Measurements from ENCODE around the gene STX8. TPM values are rescaled to one million over a fixed set of nuclear protein-coding genes. Genes with fewer than 3 reads are reported as not detected.

STX8 gene
- polyA plus RNA-seq, 4 donors, result 60.9 to 75.6 (median 68.2) TPM

DNA sequence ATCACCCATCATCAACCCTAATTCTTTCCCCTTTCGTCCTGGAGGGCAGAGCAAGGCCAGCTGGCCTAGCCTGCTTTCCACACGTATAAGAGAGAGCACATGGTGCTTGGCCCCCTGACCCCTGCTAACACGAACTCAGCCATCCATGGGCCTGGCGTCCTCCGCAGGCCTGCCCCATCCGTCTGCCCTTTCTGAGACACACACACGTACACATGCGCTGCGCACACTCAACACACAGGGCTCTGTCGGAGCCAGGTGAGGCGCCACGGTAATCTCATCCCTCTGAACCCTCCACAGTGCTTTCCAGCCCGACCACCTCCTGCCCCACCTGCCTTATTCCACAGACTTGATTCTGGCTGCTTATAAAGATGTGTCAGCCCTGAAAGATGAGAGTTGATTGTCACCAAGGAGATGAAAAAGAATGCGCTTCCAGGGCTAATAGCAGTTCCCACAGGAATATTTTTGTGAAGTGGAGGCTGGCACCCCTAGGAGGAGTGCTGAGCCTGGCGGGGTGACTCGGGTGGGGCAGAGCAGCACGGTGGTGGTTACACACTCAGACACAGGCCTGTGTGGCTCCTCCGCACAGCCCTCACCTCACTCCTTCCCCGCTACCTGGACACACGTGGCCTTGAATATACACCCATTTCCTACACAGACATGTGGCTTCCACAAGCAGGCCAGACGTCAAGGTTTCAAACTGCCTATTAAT, 326.2 kb downstream of the STX8 start:
- no peak for DNase-seq (ENCODE audit: low read depth in 4 of 4, low spot score in 3 of 4)

DNA sequence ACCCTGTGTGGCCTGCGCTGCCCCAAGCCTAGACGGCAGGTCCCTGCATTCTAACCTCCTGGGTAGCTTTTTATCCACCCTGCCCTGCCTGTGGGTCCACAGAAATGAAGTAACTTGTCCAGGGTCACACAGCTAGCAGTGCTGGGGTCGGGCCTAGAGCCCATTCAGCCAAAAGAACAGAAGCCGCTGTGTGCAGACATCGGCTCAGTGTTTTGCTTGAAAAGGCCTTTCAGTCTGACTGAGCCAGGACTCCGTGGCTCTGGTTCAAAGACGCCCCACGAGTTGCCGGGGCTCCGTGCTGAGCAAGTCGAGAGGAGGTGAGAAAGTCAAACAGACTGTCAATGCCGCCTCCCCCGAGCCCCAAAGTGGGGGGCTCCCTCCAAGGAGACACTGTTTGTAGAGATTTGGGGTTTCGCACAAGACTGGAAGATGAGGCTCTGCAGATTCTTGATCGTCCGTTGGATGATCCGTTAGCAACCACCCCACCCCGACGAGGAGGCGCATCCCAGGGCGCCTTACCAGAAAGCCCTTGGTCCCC, 328.1 kb downstream of the STX8 start:
- no peak for DNase-seq (ENCODE audit: low read depth in 4 of 4, low spot score in 3 of 4)

DNA sequence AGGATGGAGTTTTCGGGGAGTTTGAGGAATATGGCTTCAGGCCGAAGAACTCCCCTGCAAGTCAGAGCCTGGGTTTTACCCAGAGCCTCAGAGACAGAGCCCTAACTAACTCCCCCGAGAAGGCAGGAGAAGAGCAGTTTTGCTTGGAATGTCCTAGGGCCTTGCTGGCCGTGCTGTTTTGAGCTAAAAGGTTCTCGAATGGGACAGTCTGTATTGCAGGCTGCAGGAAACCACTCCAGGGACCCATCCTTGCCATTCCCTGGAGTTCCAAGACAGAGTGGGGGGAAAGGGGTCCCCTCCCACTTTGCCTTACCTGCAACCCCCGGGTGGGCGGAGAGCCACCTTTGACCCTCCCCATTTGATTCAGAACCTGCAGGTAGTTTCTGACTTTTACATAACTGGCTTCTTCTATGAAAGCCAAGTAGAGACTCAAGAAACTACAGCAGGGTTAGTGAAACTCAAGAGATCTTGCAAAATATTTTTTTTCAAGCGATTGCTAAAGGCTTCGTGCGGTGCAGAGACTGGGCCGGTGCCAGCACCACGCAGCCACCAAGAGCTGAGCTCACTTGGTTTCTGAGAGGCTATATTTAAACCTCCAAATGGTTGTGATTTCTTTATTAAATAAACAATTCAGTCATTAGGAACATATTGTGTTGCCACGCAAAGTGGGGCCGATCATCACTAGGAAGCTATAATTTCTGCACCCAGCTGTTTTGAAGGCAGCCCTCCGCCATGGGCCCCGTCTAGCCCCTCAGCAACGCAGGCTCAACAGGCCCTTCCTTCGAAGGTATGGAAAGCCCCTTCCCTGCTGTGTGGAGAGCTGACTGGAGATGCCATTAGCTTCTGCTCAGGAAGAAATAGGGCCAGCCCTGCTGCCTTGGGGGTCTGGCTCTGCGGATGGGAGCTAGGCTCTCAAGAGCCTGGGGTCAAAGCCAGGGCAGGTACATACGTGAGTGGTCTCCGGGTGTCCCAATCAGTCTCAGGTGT, 331.3 kb downstream of the STX8 start:
- DNase-seq (ENCODE audit: low read depth in 4 of 4, low spot score in 3 of 4), result no peak

DNA sequence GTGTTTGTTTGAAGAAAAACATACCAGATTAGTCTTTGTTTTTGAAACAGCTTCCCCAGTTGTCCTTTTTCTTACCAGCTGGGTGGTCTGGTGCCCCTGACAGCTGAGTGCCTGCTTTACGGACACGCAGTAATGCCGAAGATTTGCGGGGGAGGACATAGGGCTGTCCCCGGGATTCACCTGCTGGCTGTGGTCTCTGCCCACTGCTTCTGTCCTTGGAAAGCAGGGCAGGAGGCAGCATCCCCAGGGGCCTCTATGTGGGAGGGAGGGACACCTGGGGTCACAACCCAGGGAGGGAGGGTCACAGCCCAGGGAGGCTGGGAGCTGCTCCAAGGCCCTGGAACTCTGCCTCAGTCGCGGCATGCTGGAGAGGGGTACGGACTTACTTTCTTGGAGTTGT, 332.6 kb downstream of the STX8 start:
- no peak for DNase-seq (ENCODE audit: low read depth in 4 of 4, low spot score in 3 of 4)

DNA sequence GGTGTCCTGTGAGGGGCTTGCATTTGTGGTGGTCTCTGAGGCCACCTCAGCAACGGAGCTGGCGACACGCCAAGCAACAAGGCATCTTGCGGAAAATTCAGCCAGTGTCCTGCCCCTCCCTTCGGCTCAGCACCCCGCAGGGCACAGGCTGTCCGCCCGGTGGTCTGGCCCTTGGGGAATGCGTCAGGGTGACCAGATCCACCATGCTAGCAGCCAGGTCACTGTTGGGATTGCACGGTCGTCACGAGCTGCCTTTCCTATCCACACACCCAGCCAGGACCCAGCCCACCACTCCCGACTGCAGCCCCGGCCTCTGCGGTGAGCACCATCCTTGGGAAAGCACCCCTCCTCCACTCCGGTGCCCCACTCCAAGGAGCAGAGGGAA, 333.1 kb downstream of the STX8 start:
- no peak for DNase-seq (ENCODE audit: low read depth in 4 of 4, low spot score in 3 of 4)

DNA sequence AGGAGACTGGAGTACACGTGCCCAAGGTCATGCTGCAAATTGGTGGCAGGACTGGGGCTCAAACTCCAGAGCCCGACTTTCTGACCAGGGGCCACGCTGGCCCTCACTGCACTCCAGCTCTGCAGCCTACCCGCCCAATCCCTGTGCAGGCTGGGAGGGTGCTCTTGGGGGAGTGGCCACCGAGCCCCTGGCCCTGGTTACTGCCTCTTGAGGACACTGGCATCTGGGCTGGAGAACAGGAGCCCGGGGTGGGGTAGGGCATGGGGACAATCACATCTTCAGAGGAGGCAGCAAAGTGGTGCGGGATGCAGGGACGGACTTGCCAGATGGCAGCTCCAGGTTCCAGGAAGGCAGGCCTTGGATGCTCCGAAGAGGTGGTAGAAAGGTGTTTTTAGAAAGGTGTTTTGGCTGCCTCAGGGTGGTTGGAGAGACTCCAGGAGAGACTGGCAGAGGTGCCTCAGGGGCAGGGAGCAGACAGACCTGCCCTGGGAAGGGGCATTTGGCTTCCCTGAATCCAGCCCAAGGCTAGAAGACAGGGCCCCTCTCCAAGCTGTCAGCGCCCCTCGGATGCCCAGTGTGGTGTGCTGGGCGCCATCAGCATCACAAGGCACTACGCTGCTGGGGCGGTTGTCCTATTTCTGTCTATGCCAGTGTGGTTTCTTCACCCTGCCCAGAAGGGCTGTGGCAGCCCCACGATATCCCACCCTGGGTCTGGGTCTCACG, 333.7 kb downstream of the STX8 start:
- DNase-seq (ENCODE audit: low read depth in 4 of 4, low spot score in 3 of 4), result no peak

DNA sequence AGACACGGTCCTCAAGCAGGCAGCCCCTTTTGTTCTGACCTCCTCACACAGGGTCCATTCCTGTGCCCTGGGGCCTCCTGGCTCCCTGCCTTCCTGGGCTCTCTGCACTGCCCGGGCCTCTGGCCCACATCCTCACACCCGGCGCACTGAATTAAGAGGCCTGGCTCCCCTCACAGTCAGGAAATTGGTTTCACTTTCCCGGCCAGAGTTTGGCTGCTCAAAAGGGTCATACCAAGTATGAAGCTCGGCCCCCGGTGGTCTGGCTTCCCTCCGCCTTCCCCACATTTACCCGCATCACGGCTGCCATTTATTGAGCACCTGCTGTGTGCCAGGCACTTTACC, 334.3 kb downstream of the STX8 start:
- DNase-seq (ENCODE audit: low read depth in 4 of 4, low spot score in 3 of 4), result no peak

DNA sequence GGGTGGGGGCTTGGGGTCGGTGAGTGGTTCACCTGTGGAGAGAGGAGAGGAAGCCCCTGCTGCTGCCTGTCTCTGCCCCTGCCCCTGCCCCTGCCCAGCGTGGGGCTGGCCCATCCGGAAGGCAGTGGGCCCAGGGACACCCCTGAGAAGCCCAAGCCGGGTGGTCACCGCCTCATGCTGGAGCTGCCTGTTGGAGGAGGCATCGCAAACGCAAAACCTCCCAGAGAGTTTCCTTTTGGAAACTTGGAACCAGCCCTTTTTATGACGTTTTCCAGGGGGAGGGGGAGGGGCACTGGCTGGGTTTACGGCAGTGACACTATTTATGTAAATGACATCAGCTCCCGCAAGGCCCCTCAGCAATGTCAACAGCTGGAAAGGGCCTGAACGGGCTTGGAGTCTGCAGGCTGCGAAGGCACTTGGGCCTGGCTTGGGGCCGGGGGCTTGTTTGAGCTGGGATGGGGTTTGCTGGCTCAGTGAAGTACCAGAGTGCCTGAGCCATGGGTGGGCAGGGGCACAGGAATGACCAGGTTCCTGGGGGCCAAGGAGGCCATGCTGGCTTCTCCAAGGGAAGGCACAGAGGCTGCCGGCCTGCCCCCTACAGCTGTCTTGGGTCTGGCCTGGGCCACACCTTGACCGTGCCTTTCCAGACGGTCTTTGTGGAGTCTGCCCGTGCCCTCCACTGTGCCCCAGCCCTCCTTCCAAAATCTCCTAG, 334.8 kb downstream of the STX8 start:
- DNase-seq (ENCODE audit: low read depth in 4 of 4, low spot score in 3 of 4), result peak; percentile 61 to 81 (median 66)

DNA sequence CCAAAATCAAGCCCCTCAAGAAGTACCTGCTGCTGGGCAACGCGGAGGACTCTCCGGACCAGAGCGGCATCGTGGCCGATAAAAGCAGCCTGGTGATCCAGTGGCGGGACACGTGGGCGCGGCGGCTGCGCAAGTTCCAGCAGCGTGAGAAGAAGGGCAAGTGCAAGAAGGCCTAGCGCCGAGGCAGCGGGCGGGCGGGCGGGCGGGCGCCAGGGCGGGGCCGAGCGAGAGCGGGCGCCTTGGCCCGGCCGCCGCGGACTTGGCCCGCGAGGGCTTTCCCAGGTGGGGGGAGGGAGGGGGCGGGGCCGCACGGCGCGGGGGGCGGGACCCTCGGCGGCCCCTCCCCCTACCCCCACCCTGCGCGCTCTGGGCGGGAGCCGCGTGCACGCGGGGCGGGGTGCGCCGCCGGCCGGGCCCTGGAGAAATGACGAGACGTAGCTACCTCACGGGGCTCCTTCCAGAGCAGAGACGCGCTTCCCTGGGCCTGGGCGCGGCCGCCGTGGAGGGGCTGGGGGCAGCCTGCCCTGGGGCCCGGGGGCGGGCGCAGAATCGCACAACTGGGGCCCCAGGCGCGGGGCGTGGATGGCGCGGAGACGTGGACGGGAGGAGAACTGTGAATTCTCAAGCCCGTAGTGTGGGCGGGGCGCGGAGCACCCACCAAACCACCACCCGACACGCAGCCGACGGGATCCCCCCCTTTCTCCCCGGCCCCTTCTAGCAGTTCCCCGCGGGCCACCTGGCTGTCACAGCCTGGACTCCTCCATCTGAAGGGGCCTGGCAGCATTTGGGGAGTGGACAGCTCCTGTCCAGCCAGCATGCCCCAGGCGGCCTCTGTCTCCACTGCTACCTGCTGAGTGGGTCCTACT, 335.6 kb downstream of the STX8 start:
- no peak for DNase-seq (ENCODE audit: low read depth in 4 of 4, low spot score in 3 of 4)

DNA sequence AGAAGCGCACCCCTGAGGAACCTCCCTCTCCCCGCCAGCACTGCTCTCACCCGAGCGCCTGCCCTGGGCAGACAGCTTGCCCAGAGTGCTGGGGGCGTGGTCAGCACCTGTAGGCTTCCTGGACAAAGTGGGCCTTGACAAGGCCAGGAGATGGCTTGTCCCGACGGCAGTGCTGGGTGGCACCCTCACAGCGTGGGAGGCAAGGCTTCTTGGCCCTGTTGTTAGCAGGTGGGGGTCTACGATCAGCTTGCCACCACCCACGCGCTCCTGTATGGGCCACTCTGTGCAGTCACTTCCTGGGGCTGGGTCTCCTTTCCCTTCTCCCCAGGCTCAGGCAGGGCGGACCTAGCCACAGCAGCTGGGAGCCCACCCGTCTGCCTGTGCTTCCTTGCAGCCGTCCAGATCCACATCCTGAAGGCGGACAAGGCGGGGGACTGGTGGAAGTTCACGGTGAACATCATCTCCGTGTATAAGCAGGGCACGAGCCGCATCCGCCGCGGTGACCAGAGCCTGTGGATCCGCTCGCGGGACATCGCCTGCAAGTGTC, 336.3 kb downstream of the STX8 start:
- no peak for DNase-seq (ENCODE audit: low read depth in 4 of 4, low spot score in 3 of 4)

DNA sequence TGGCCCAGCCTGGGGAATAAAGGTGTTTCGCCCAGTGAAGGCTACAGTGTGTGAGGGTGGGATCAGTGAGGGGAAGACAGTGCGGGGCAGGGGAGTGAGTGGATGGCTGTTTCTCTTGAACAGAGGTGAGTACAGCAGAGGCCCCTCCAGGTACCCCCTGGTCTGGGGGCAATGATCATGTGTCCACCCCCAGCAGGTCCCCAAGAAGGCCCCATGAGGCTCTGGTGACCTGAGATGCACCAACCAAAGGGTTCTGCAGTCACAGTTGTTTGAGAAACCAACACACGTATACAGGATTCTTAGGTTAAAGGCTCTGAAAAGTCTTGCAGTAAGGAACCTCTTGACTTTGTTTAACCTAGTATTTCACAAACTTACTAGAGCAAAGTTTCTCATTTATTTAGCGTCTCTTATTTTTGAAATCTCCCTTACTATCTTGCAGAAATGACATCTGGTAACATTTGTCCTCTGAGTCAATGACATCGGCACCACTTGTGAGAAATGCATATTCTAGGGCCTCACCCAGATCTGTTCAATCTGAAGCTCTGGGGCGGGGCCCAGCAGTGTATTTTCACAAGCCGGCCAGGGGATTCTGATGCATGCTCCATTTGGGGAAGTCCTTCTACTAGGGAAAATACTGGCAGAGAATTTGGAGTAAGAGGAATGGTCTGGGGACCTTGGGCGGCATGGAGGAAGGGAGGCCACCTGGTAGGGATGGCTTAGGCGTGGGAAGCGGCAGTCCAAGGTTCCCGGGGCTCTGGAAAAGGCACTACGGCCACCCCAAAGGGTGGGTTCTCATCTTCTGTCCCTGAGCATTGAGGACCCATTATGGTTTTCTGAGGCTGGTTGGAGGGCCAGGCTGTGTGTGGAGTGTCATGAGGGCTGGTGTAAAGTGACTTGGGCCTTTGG, 337.0 kb downstream of the STX8 start:
- DNase-seq (ENCODE audit: low read depth in 4 of 4, low spot score in 3 of 4), result no peak

DNA sequence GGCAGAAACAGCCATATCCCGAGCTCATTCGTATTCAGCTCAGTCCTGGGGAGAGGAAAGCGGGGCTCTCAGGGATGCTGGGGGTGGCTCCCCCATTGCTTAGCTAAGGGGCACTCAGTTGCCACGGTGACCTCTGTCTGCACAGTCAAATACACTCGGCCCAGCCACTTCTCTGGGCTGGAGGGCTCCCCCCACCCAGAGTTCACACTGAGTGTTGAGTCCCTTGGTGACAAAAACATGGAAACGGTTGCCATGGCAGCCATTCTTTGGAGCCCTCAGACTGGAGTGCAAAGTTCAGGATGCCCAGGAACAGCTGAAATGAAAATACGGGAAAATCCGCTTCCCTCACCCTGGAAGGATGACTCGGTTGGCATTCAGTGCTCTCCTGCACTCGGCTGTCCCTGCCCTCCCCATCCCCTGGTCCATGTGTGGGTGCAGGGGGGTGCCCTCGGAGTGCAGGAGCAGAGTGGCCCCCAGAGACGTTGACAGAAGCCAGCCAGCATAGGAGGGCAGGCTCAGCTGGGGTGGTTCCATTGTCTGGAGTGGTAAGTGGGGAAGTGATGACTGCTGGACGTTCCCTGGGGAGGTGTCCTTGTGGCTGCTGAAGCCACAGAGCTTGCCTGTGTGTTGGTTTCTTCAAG, 337.8 kb downstream of the STX8 start:
- no peak for DNase-seq (ENCODE audit: low read depth in 4 of 4, low spot score in 3 of 4)

DNA sequence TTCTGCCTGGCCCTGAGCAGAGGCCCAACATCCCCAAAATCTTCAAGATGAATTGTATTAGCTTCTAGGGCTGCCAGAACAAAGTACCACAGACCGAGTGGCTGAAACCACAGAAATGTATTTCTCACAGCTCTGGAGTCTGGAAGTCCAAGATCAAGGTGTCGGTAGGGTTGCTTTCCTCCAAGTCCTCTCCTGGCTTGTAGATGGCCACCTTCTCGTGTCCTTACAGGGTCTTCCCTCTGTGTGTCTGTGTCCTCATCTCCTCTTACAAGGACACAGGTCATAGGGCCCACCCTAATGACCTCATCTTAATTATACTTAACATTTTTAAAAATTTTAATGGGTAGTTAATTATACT, 338.6 kb downstream of the STX8 start:
- DNase-seq (ENCODE audit: low read depth in 4 of 4, low spot score in 3 of 4), result no peak

DNA sequence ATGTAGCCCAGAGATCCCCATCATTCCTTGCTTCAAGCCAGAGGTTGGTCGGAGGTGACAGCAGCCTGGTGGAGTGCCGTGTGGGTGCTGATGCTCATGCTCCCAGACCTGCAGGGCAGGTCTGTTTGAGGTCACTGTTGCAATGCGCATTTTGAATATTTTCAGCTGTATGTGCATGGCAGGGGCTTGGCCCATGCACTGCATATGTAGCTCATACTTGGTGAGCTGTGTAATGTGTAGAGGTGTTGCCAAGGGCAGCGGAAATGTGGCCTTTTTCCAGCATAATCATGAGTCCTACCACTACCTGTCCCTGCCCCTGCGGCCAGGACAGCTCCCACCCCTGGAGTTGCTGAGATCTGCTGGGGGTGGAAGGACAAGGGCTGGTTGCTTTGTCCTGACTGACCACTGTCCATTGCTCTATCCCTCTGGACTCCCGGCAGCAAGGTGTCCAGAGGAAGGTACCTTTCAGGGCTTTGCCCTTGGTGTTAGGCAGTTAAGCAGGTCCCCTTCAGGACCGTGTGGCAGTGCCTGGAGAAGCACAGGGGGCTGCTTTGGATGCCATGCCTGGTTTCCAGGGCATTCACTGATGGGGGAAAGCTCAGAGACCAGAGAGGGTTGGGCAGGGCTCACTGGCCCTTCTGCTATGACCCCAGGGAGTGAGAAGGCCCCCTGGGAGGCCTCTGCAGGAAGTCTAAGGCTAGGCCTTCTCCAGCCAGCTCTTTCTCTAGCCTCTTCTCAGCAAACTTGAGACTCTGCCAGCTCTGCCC, 339.2 kb downstream of the STX8 start:
- no peak for DNase-seq (ENCODE audit: low read depth in 4 of 4, low spot score in 3 of 4)

DNA sequence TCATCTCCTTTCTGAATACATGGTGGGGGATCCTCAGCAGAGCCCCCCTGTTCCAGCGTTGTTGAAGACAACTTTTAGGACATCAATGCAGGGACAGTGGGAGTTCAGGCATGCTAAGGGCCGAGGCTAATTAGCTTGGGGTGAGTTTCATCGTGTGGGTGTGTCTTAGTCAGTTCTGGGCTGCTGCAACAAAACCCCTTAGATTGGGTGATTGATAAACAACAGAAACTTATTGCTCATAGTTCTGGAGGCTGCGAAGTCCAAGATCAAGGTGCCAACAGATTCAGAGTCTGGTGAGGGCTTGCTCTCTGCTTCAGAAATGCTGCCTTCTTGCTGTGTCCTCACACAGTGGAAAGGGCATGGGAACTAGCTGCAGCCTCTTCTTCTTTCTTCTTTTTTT, 340.3 kb downstream of the STX8 start:
- no peak for DNase-seq (ENCODE audit: low read depth in 4 of 4, low spot score in 3 of 4)

DNA sequence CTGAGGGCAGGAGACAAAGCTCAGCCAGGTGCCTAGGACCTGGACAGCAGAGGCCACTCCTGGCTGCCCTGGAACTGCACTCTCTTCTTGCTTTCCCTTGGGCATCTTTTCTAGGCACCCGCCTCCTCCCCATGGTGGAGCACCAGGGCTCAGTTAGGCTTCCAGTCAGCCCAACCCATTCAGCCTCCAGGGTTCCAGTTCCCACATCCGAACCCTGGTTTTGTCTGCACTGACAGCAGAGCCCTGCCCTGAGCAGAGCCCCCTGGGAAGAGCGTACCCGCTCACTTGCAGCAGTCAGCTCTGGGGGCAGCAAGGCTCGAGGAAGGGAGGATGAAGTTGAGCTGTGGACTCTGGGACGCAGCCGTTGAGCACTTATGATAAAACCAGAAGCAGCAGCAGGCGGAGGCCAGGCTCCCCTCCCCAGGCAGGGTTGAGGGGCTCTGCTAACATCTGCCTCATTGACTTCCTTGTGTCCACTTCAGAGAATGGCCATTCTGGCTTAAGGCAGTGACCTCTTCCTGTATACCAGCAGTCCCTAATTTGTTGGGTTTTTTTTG, 341.2 kb downstream of the STX8 start:
- no peak for DNase-seq (ENCODE audit: low read depth in 4 of 4, low spot score in 3 of 4)

DNA sequence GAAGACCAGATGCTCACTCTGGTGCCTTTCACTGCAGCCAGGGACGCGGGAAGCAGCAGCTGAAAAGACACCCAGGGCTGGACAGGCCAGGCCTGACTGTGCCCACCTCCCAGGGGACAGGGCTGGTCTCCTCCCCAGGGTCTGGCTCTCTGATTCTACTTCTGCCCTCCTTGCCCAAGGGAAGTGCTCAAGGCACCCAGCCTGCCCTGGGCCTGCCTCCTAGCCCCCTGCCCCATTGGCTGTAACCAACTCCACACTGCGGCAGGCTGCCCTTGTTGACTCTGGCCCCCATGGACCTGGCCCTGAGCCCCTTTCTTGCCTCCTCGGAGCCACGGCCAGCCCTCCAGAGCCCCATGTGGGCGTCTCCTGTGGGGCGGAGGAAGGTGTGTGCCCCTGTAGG, 341.9 kb downstream of the STX8 start:
- DNase-seq (ENCODE audit: low read depth in 4 of 4, low spot score in 3 of 4), result no peak
